NB4 (cell line): ENCODE results near the gene RNF14.

Experiments used
- MAX ChIP-seq: IDR thresholded peaks from 2 replicates; pipeline ENCODE4 v1.6.1; 2011; ENCODE audit warnings: low read depth, low read length
- TF ChIP-seq, protein P1 (sequence below): IDR thresholded peaks from one replicate; pipeline ENCODE4 v1.5.1; 2012; ENCODE audit warnings: low read depth, low read length

DNA sequence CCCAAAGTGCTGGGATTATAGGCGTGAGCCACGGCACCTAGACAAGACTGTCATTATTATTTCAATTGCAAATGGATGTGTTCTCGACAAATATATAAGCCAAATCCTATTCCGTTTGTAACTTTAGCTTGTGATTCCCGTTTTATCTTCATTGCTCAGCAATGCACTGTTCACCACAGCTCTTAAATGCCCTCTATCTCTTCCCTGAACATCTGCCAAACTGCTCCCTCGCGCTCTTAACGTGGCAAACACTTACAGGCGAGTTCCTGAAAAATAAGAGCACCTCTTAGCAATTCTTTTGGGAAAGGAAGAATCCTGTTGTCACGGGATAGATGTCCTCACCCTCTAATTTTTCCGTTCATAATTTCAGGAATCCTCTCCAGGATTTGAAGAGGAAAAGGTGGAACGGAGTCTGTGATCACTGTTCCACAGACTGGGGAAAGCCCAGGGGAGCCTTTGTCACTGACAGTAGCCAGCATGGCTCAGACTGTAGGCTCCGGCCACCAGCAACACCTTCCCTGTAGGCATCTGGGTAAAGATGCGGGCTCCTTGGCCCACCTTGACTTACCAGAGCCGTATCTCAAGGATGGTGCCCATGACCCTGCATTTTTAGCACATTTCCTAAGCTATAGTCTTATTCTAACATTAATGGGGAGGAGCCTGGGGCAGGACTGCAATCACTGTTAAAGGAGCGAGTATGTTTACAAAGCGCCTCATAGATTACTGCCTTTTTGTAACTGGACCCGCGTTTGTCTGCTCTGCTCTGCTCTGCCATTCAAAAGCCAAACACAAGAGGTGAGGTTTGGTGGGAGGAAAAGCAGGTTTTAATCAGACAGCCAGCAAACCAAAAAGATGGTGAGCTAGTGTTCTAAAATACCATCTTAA lies 64.1 kb downstream of the RNF14 start:
- TF ChIP-seq, protein P1, sequence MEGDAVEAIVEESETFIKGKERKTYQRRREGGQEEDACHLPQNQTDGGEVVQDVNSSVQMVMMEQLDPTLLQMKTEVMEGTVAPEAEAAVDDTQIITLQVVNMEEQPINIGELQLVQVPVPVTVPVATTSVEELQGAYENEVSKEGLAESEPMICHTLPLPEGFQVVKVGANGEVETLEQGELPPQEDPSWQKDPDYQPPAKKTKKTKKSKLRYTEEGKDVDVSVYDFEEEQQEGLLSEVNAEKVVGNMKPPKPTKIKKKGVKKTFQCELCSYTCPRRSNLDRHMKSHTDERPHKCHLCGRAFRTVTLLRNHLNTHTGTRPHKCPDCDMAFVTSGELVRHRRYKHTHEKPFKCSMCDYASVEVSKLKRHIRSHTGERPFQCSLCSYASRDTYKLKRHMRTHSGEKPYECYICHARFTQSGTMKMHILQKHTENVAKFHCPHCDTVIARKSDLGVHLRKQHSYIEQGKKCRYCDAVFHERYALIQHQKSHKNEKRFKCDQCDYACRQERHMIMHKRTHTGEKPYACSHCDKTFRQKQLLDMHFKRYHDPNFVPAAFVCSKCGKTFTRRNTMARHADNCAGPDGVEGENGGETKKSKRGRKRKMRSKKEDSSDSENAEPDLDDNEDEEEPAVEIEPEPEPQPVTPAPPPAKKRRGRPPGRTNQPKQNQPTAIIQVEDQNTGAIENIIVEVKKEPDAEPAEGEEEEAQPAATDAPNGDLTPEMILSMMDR, result no peak
- no peak for TF ChIP-seq MAX
